Activated B cell treated with CpG ODN at 0.5 μM for 24 hours (primary cell): ENCODE measurements around the gene MAN2A1. TPM values are rescaled to one million over a fixed set of nuclear protein-coding genes. Genes with fewer than 3 reads are reported as not detected.

Experiments used
- ATAC-seq: fragments of 200-7000 bp; cut with Tn5 transposase; one replicate; pipeline ENCODE4 v1.10.0; 2021; ENCODE audit warnings: low read depth, mild to moderate bottlenecking, moderate library complexity
- CTCF ChIA-PET: fragments of 350-600 bp; sonication (Branson Sonifier 250); formaldehyde crosslinking; loops from one replicate; lab custom pipeline; 2021; ENCODE audit warnings: antibody characterized with exemption; lab: Charles Lee
- POLR2A ChIA-PET: fragments of 350-600 bp; sonication (Branson Sonifier 250); formaldehyde crosslinking; loops from one replicate; lab custom pipeline; 2021; ENCODE audit warnings: antibody characterized with exemption; lab: Charles Lee
- DNase-seq: peaks from one replicate; pipeline ENCODE4 v3.0.0; 2022
- H3K27ac Mint-ChIP-seq: one replicate; pipeline ENCODE4 v1.8.0; 2020; ENCODE audit warnings: mixed read lengths
- H3K27me3 Mint-ChIP-seq: one replicate; pipeline ENCODE4 v1.8.0; 2021; ENCODE audit warnings: mixed read lengths
- H3K36me3 Mint-ChIP-seq: one replicate; pipeline ENCODE4 v1.8.0; 2021; ENCODE audit warnings: low read depth, mixed read lengths
- H3K4me1 Mint-ChIP-seq: one replicate; pipeline ENCODE4 v1.8.0; 2021; ENCODE audit warnings: mixed read lengths
- H3K4me3 Mint-ChIP-seq: one replicate; pipeline ENCODE4 v1.8.0; 2020; ENCODE audit warnings: mild to moderate bottlenecking, mixed read lengths
- H3K9me3 Mint-ChIP-seq: one replicate; pipeline ENCODE4 v1.8.0; 2020; ENCODE audit warnings: mixed read lengths
- intact Hi-C: fragments of 100-400 bp; cut with micrococcal nuclease; formaldehyde crosslinking; loops from one replicate; pipeline ENCODE4 v1.15.1; 2024
- total RNA-seq: library from RNA; stranded (reverse); gene quantifications from 2 replicates; pipeline ENCODE4 v1.2.3, GENCODE V29; 2022
- TF ChIP-seq, protein P1 (sequence below): fragments of 200-600 bp; IDR thresholded peaks from one replicate; pipeline ENCODE4 v1.8.0; 2022; ENCODE audit warnings: antibody characterized with exemption, mild to moderate bottlenecking

The MAN2A1 gene
- total RNA-seq, 1 donor from 2014 or later = 48.6 TPM

DNA sequence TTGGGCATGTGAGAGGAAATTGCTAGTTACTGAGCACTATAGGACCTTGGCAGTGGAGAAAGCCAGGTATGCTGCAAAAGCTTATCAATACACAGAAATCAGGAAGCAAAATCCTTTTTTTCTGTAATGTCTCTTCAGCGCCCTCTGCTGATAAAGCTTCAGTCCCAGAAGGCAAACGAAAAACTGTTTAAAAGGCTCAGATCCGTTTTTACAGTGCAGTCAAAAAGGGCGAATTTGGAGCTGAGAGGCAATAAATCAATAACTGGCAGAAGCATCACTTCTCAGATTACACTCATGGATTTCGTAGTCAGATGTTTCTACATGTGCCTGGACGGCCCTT lies 1.1 kb upstream of the MAN2A1 start:
- TF ChIP-seq, protein P1, sequence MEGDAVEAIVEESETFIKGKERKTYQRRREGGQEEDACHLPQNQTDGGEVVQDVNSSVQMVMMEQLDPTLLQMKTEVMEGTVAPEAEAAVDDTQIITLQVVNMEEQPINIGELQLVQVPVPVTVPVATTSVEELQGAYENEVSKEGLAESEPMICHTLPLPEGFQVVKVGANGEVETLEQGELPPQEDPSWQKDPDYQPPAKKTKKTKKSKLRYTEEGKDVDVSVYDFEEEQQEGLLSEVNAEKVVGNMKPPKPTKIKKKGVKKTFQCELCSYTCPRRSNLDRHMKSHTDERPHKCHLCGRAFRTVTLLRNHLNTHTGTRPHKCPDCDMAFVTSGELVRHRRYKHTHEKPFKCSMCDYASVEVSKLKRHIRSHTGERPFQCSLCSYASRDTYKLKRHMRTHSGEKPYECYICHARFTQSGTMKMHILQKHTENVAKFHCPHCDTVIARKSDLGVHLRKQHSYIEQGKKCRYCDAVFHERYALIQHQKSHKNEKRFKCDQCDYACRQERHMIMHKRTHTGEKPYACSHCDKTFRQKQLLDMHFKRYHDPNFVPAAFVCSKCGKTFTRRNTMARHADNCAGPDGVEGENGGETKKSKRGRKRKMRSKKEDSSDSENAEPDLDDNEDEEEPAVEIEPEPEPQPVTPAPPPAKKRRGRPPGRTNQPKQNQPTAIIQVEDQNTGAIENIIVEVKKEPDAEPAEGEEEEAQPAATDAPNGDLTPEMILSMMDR = no peak
- H3K27me3 Mint-ChIP-seq = peaks cover 4% of the 10 kb centered on the region
- peak overlapping the region; percentile 96 for H3K27ac Mint-ChIP-seq
- ATAC-seq (no peak), DNase-seq (no peak)
- peaks cover 7% of the 10 kb centered on the region for H3K36me3 Mint-ChIP-seq
- peak overlapping the region; percentile 88 for H3K4me3 Mint-ChIP-seq
- CTCF ChIA-PET = interaction anchor here (0.8 to 1.9 kb wide), 8 partner anchors 10 to 1306 kb away, joined by 3 to 10 read pairs (median 3); partner anchors contain the start of genes FBXL17 and PJA2
- POLR2A ChIA-PET = interaction anchor here (1.0 to 3.0 kb wide), 4 partner anchors 13 to 1308 kb away, joined by 4 to 25 read pairs (median 5); partner anchors contain the start of genes PJA2 and SLC25A46
- peaks cover 6% of the 10 kb centered on the region for H3K9me3 Mint-ChIP-seq
- H3K4me1 Mint-ChIP-seq = peaks cover 31% of the 10 kb centered on the region
- intact Hi-C loops = loop anchor here (2.0 to 10.0 kb wide), 6 partner anchors 524 to 1824 kb away; partner anchors contain the start of gene STARD4

DNA sequence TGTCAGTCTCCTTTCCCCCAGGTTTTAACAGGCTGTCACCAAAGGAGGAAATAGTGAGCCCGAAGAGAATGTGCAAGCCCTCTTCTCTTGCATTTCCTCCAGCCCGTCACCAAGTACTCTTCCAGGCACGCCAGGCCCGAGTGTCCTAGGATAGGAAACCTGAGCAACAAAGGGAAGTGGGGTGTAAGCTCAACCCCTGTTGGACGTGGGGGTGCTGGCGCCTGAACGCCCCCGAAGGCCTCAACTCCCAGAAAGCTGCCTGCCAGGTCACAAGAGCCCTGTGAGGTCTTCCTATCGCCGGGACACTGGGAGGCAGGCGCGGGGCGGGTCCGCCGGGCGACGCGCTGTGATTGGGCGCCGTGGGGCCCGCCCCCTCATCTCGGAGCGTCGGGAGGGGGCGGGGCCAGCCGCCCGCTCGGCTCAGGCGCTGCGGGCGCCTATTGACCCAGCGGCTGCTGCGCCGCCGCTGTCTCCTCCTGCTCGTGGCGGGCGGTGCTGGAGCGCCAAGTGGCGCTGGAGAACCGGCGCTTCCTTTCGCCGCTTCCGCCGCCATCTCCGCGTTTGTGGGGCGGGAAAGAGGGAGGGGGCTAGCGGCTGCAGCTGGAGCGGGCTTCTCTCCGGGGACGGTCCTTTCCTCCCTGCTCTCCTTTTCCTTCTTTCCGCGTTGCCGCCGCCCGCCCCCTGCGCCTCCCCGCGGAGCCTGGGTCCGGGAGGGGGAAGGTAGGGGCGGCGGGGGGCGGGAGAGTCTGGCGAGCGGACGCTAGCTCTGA lies 572 bp upstream of the MAN2A1 start:
- intact Hi-C loops = loop anchor here (1.0 to 10.0 kb wide), 11 partner anchors 279 to 1823 kb away; partner anchors contain the start of genes FBXL17 and STARD4
- TF ChIP-seq, protein P1 = no peak
- POLR2A ChIA-PET = interaction anchor here (1.0 to 3.0 kb wide), 7 partner anchors 12 to 1309 kb away, joined by 3 to 25 read pairs (median 6); partner anchors contain the start of genes FBXL17, FER, PJA2 and SLC25A46
- Mint-ChIP-seq H3K4me3 (peak overlapping the region; percentile 88), H3K4me1 (peaks cover 37% of the 10 kb centered on the region), H3K27ac (peak overlapping the region; percentile 96), H3K27me3 (peaks cover 4% of the 10 kb centered on the region), H3K9me3 (peaks cover 6% of the 10 kb centered on the region), H3K36me3 (peaks cover 7% of the 10 kb centered on the region)
- CTCF ChIA-PET = interaction anchor here (0.6 to 1.9 kb wide), 8 partner anchors 10 to 1307 kb away, joined by 3 to 10 read pairs (median 3); partner anchors contain the start of genes FBXL17 and PJA2
- ATAC-seq = peak; percentile 82
- DNase-seq = peak; percentile 83

DNA sequence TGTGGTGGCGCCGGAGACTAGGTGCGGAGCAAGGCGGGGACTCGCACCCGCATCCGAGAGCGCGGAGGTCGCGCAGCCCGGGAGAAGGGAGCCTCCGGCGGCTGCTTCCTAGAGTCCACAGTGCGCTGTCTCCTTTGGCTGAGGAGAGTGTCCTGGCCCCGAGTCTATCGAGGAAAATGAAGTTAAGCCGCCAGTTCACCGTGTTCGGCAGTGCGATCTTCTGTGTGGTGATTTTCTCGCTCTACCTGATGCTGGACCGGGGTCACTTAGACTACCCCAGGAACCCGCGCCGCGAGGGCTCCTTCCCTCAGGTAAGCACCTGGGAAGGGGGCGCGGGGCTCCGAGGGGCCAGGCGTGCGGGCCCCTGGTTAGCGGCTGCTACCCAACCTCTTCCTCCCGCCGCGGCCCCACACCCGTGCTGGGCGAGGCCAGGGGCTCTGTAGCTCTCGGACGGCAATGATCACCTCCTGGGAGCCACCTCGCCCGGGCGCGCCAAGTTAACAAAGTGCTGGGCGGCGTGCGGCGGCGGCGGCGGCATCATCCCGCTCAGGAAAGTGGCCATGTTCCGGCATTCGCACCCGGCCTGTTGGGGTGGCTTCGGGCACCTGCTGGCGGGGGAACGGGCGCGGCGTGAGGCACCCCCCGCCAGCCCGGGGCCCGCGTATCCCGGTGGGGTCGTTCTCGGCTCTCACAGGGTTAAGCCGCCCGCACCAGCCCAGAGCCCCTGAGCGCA lies 681 bp downstream of the MAN2A1 start:
- Mint-ChIP-seq H3K36me3 (peaks cover 7% of the 10 kb centered on the region), H3K27me3 (peaks cover 4% of the 10 kb centered on the region), H3K4me3 (peak overlapping the region; percentile 88), H3K27ac (peak overlapping the region; percentile 84), H3K4me1 (peaks cover 49% of the 10 kb centered on the region), H3K9me3 (peaks cover 6% of the 10 kb centered on the region)
- POLR2A ChIA-PET = interaction anchor here (0.8 to 3.0 kb wide), 6 partner anchors 9 to 1308 kb away, joined by 3 to 25 read pairs (median 4); partner anchors contain the start of genes FBXL17, FER and PJA2
- TF ChIP-seq, protein P1 = no peak
- CTCF ChIA-PET = interaction anchor here (0.7 to 1.3 kb wide), 3 partner anchors 11 to 936 kb away, joined by 3 to 8 read pairs (median 4); no protein-coding TSS in a partner anchor
- peak; percentile 7 for ATAC-seq
- peak; percentile 55 for DNase-seq
- intact Hi-C loops = loop anchor here (2.0 to 10.0 kb wide), 4 partner anchors 54 to 1402 kb away; partner anchors contain the start of gene WDR36

DNA sequence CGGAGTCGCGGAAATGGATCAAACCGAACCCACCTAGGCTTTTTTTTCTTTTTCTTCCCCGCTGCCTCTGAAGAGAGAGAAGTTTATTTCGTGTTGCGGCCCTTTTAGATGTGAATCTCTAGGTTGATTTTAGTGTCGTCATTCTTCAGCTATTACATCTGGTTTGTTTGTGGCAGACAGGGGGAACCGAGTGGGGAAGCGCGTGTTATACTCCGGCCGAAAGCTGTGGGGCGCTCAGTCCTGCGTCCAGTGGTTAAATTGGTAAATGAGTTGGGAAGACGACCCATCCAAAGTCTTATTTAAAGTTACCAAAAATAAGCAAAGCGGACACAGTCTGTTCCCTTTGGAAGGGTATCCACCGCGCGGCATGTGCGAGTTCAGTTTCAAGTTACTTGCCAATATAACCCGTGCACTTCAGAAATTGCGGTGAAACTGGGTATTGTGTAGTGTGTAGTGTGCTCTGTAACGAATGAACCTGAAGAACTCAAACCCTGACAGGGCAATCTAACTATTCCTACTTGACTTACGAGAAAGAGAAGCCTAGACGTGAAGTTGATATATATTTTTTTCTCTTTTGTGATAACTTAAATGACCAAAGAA lies 1.3 kb downstream of the MAN2A1 start:
- POLR2A ChIA-PET = interaction anchor here (0.8 to 3.0 kb wide), 3 partner anchors 9 to 281 kb away, joined by 3 to 25 read pairs (median 3); partner anchors contain the start of gene PJA2
- Mint-ChIP-seq H3K36me3 (peaks cover 7% of the 10 kb centered on the region), H3K27me3 (peaks cover under 1% of the 10 kb centered on the region), H3K4me1 (peaks cover 56% of the 10 kb centered on the region), H3K27ac (peak overlapping the region; percentile 84), H3K4me3 (peak overlapping the region; percentile 88), H3K9me3 (peaks cover 6% of the 10 kb centered on the region)
- intact Hi-C loops = loop anchor here (1.0 to 10.0 kb wide), 6 partner anchors 10 to 1402 kb away; partner anchors contain the start of gene WDR36
- DNase-seq (no peak), ATAC-seq (peak; percentile 18)
- CTCF ChIA-PET = interaction anchor here (0.7 to 1.3 kb wide), 3 partner anchors 10 to 935 kb away, joined by 3 to 8 read pairs (median 4); no protein-coding TSS in a partner anchor
- TF ChIP-seq, protein P1 = no peak
